Measurements from ENCODE around the gene ETHE1. TPM values are rescaled to one million over a fixed set of nuclear protein-coding genes. Genes with fewer than 3 reads are reported as not detected.
A peak's percentile ranks its signal among the peaks of the same experiment; 100 is the strongest.

ETHE1 gene
- total RNA-seq, 2 donors from 2014 or later: 42.0 to 45.9 TPM

- Histone ChIP-seq H3K27me3 (replicated peaks; ENCODE audit: insufficient read depth) (no peaks in the 10 kb centered on the region), H3K4me1 (ENCODE audit: control insufficient read depth in 1 of 2, low read depth in 2 of 2) (peaks cover 6% of the 10 kb centered on the region in 2 donors), H3K4me3 (peak overlapping the region; percentile 72), H3K9me3 (no peaks in the 10 kb centered on the region), H3K27ac (peak overlapping the region; percentile 24 to 56), H3K36me3 (no peaks in the 10 kb centered on the region)
- TF ChIP-seq, protein P1, sequence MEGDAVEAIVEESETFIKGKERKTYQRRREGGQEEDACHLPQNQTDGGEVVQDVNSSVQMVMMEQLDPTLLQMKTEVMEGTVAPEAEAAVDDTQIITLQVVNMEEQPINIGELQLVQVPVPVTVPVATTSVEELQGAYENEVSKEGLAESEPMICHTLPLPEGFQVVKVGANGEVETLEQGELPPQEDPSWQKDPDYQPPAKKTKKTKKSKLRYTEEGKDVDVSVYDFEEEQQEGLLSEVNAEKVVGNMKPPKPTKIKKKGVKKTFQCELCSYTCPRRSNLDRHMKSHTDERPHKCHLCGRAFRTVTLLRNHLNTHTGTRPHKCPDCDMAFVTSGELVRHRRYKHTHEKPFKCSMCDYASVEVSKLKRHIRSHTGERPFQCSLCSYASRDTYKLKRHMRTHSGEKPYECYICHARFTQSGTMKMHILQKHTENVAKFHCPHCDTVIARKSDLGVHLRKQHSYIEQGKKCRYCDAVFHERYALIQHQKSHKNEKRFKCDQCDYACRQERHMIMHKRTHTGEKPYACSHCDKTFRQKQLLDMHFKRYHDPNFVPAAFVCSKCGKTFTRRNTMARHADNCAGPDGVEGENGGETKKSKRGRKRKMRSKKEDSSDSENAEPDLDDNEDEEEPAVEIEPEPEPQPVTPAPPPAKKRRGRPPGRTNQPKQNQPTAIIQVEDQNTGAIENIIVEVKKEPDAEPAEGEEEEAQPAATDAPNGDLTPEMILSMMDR (IDR thresholded peaks at IDR 0.05): no peak
- DNase-seq (ENCODE audit: low spot score) (no peak), ATAC-seq (ENCODE audit: insufficient number of reproducible peaks, low FRiP score, low read depth) (no peak)
Measured at GRCh38 chr19:43474487-43474886, 52.5 kb downstream of the ETHE1 start.

DNA sequence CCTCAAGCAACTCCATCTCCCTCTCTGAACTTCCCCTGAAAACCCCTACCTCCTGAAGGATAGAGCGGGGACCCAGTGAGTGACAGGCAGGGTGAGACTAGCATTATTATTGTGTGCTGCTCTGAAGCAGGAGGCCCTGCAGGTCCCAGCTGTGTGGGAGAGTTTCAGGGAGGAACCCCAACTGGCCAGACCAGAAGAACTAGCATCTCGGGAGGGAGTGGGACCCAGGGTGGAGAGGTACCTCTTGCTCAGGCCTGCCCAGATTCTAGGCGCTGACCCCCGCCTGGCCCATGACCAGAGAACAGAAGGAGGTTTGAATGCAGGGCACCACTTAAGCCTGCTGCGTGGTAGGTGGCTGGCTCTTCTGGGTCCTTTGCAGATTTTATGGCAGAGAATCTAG, 55.9 kb downstream of the ETHE1 start:
- TF ChIP-seq, protein P1 (IDR thresholded peaks at IDR 0.05): no peak
- Histone ChIP-seq H3K9me3 (no peaks in the 10 kb centered on the region), H3K36me3 (no peaks in the 10 kb centered on the region), H3K4me3 (no peak overlapping the region), H3K4me1 (ENCODE audit: control insufficient read depth in 1 of 2, low read depth in 2 of 2) (peaks cover 6% of the 10 kb centered on the region in 2 donors), H3K27ac (no peak overlapping the region), H3K27me3 (replicated peaks; ENCODE audit: insufficient read depth) (no peaks in the 10 kb centered on the region)
- no peak for DNase-seq (ENCODE audit: low spot score)
- no peak for ATAC-seq (ENCODE audit: insufficient number of reproducible peaks, low FRiP score, low read depth)

GRCh38 chr19:43470288-43470687, 56.7 kb downstream of the ETHE1 start:
- no peak overlapping the region for H3K27ac ChIP-seq
- DNase-seq (ENCODE audit: low spot score) (no peak), ATAC-seq (ENCODE audit: insufficient number of reproducible peaks, low FRiP score, low read depth) (no peak)
- H3K4me1 ChIP-seq (ENCODE audit: control insufficient read depth in 1 of 2, low read depth in 2 of 2): peaks cover 6 to 8% of the 10 kb centered on the region in 2 donors
- H3K27me3 ChIP-seq (replicated peaks; ENCODE audit: insufficient read depth): no peaks in the 10 kb centered on the region
- no peak overlapping the region for H3K4me3 ChIP-seq
- H3K36me3 ChIP-seq: no peaks in the 10 kb centered on the region
- H3K9me3 ChIP-seq: no peaks in the 10 kb centered on the region
- TF ChIP-seq, protein P1 (IDR thresholded peaks at IDR 0.05): no peak

DNA sequence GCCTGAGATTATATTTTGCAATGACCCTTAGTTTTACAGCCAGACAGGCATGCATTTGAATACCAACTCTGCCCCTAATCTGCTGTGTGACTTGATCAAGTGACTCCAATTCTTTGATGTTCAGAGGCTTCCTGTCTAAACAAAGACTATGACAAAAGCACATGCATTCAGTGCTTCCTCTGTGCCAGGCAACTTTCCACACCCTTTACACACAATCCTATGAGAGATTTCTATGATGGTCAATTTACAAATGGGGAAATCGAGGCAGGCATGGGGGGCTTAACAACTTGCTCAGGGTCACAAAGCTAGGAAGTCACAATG, 57.9 kb downstream of the ETHE1 start:
- Histone ChIP-seq H3K4me1 (ENCODE audit: control insufficient read depth in 1 of 2, low read depth in 2 of 2) (peaks cover 3 to 13% of the 10 kb centered on the region in 2 donors), H3K9me3 (no peaks in the 10 kb centered on the region), H3K27me3 (replicated peaks; ENCODE audit: insufficient read depth) (no peaks in the 10 kb centered on the region), H3K4me3 (no peak overlapping the region), H3K36me3 (no peaks in the 10 kb centered on the region), H3K27ac (no peak overlapping the region)
- TF ChIP-seq, protein P1 (IDR thresholded peaks at IDR 0.05): no peak
- DNase-seq (ENCODE audit: low spot score): no peak
- ATAC-seq (ENCODE audit: insufficient number of reproducible peaks, low FRiP score, low read depth): no peak

- DNase-seq (ENCODE audit: low spot score) (no peak), ATAC-seq (ENCODE audit: insufficient number of reproducible peaks, low FRiP score, low read depth) (no peak)
- Histone ChIP-seq H3K27ac (no peak overlapping the region), H3K4me3 (no peak overlapping the region), H3K27me3 (replicated peaks; ENCODE audit: insufficient read depth) (no peaks in the 10 kb centered on the region), H3K9me3 (no peaks in the 10 kb centered on the region), H3K36me3 (no peaks in the 10 kb centered on the region), H3K4me1 (ENCODE audit: control insufficient read depth in 1 of 2, low read depth in 2 of 2) (peaks cover 3 to 13% of the 10 kb centered on the region in 2 donors)
- TF ChIP-seq, protein P1 (IDR thresholded peaks at IDR 0.05): no peak
Measured at GRCh38 chr19:43468354-43469159, 58.4 kb downstream of the ETHE1 start.
